Activated T-cell treated with anti-CD3 and anti-CD28 coated beads for 1 hour (primary cell): ENCODE results near the gene STAM.

Source experiments
- DNase-seq: peaks from one replicate; pipeline ENCODE4 v3.0.0-alpha.2; 2020; ENCODE audit warnings: low read depth

The STAM gene

DNA sequence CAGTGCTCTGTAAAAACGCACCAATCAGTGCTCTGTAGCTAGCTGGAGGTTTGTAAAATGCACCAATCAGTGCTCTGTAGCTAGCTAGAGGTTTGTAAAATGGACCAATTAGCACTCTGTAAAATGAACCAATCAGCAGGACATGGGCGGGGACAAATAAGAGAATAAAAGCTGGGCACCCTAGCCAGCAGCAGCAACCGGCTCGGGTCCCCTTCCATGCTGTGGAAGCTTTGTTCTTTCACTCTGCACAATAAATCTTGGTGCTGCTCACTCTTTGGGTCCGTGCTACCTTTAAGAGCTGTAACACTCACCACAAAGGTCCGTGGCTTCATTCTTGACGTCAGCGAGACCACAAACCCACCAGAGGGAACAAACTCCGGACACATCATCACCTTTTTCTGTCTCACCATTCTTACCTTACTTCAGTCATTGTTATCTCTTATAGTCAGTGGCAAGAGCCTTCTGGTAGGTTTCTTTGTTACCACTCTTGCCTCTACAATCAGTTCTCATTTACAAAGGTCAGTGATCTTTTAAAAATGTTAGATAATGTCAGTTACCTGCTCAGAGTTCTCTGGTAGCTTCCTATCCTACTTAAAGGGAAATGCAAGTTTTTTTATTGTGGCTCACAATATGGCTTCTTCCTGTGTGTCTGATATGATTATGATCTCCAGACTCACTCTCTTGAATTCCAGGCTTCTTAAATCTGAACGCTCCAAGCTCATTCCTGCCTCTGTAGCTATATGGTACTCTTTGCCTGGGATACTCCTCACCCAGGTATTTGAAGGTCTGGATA is 4.5 kb downstream of the STAM start:
- DNase-seq: peak; percentile 18

DNA sequence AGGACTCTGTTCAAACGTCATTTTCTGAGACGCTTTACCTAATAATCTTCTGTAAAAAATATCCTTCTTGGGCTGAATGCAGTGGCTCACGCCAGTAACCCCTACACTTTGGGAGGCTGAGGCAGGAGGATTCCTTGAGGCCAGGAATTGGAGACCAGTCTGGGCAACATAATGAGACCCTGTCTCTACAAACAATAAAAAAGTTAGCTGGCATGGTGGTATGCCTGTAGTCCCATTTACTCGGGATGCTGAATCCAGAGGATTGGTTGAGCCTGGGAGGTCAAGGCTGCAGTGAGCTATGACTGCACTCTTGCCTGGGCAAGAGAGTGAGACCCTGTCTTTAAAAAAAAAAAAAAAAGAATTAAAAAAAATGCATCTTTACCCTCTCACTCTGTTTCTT is 5.1 kb downstream of the STAM start:
- DNase-seq: no peak

DNA sequence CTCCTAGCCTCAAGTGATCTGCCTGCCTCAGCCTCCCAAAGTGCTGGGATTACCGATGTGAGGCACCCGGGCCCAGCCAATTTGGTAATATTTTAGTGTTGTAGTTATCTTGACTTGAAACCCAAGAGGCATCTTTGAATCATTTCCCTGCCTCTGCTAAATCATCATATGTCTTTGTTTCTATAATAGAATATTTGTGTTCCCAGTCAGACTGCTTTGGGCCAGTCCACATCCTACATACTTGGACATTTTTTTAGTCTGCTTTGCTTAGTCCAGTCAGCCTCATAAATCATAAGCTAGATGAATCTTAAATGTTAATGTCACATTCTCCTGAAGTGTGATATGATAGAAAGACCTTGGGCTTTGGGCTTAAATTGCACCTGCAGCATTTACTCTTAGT is 5.9 kb downstream of the STAM start:
- no peak for DNase-seq

DNA sequence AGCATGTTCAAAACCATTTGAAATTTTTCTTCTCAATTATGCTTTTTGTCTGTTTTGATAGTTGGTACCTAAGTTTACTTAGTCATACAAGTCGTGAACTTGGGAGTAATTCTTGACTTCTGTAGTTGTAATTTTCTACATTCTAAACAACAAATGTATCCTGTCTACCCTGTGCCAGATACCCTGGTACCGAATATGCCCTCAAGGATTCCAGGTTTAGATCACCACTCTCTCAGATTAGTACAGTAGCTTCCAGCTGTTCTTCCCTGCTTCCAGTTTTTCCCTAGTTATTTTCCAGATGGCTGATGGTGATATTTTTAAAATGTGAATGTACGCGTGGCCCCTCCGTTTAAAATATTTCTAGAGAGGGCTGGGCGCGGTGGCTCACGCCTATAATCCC is 6.5 kb downstream of the STAM start:
- DNase-seq: no peak

DNA sequence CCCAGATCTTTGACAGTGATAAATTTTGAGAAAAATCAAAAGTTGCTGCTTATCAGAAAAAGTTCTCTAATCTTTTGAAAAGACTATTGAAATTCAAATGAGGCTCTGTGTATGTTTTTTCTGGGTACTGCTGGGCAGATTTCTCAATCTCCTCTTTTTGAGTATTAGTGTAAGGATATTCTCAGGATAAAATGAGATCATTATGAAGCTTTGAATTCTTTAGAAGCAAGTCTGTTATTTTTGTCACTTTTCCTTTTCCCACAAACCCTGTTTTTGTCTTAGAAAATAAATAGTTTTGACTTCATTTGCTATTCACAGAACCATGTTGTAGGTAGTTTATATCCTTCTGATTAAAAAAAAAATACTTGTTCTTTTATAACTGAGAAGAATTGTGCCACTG is 7.9 kb downstream of the STAM start:
- DNase-seq: no peak

DNA sequence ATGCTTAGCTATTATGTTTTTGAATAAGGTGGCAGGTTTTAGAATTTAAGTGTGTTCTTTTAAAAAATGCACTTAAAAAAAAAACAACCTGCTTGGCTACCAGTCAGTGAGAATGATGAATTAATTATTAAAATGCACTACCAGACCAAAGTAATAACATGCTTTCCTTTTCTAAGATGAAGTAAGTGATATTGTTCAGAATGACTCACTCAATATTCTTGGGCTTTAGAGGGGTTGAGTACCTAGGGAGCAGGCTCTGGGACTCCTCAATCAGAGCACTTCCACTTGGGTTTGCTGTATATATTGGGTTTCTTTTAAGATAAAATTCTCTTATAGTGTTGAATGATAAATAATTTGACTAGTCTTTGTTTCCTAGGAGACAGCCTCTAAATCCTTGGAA is 8.6 kb downstream of the STAM start:
- no peak for DNase-seq

DNA sequence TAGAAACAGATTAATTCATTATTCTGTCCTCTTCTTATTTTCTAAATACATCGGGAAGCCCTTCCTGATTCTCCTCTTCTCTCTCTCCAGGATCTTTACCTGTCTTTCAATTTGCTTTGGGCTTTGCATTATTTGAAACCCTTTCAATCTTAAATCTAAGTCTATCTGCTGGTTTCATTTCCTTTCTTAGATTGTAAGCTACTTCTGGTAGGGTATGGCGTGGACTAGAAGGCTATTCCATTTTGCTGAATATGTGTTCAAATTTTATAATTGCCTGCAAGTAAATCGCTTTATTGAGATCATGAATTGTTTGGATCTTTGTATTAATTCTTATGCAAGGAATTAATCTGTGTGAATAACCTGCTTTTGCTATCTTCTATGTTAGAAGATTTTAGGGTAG is 11.1 kb downstream of the STAM start:
- no peak for DNase-seq

DNA sequence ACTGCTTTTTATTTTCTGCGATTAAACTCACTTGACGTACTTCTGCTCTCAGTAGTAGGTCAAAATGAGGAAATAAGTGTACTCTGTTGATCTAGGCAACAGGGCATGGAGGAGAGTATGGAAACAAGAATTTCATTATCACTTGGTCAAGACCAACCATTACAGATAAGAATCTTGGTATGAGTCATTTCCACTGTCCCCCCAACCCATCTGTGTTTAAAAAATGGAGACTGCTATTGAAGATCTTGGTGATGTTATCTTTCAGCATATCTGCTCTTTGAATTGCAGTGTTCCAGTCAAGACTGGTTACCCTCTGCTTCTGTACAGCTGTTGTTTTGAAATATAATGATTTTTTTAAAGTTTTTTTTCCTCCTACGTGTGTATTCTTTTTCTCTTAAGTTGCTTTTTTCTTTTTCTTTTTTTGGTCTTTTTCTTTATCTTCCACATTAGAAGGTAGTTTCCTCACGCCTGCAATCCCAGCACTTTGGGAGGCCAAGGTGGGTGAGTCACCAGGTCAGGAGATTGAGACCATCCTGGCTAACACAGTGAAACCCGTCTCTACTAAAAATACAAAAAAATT is 11.7 kb downstream of the STAM start:
- no peak for DNase-seq

DNA sequence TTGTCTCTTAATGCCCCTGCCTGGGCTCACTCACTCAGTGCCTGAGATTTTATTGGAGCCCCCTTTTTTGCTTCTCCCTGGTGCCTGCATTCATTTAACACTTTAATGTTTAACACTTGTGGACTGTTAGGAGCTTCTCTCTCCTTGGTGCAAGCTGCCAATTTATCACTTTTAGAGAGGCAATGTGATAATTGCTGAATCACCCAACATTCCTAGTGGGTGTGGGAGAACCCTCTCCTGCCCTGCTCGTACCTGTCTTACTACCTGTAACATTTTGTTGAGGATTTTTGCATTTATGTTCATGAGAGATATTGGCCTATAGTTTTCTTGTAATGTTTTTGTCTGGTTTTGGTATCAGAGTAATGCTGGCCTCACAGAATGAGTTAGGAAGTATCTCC is 13.2 kb downstream of the STAM start:
- no peak for DNase-seq

DNA sequence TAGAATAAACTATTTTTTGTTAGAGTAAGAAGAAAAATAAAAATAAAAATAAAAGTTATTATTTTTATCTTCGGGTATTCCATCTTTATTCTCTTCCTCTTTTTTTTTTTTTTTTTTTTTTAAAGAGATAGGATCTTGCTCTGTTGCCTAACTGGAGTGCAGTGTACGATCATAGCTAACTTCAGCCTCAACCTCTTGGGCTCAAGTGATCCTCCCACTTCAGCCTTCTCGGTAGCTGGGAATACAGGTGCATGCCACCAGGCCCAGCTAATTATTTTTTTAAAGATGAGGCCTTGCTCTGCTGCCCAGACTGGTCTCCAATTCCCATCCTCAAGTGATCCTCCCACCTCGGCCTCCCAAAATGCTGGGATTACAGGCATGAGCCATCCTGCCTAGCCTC is 15.4 kb downstream of the STAM start:
- DNase-seq: no peak

DNA sequence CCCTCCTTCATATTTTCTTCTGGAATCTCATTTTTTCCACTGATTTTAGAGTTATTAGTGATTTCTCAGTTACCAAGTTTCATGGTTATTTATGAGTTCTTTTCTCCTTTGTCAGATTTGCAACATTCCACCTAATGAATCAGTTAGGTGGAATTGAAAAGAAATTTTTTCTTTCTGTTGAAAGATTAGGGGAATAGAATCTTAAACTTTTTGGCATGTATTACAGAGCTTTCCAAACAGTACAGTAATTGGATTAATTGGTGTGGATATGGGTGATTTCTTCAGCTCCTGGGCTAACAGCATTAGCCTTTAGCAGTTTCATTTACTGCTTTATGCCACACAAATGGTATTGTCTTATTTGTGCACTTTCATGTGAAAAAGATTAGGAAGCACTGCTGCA is 17.0 kb downstream of the STAM start:
- DNase-seq: no peak

DNA sequence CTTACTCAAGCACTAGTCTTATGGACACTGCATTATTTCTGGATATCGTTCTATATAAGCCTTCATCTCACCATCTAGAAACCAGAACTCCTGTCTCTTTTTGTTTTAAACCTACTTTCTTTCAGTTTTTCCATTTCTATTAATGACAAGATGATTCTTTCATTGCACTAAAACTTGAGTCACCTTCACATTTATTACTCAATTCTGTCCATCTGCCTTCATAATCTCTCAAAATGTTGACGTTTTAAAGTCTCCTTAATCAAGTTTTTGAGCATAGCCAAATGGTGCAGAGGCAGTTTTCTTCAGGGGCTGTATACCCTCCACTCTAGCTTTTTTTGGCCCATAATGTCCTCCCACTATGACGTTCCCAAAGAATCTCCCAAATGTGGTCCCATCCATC is 17.6 kb downstream of the STAM start:
- no peak for DNase-seq

DNA sequence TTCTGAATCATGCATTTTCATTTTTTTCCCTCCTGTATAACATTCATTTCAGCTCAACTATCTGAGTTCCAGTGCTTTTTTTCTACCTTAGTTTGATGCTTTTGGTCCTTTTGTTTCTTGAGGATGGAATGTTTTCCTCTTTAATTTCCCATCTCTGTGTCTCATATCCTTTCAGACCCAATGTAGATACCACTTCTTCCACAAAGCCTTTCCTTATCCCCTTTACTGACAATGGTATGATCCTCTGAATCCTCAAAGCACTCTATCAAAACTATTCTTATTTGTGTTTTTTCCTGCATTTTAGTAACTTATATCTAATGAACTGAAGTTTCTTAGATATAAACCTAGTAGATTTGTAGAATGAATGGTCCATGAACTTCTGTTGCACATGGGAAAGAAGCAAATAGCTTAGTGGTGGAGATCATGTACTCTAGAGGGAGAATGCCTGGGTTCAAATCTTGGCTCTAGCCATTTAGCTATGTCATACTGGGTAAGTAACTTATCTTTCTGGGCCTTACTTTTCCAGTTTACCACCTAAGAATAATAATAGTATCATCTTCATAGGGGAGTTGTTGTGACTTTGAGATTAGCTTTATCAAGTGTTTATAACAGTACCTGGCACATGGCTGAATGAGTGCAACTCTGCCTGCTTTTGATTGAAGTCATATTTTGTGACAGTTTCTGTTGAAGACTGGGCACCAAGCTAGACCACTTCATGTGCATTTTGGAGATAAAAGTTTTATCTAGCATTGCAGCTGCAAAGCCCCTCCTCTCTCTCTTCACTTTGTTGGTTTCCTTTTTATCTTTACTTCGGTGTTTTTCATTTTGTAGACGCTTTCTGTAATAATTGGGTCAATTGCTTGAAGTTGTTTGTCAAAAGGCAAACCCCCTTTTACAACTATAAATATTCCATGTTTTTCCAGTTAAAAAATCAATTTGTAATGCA is 18.5 kb downstream of the STAM start:
- DNase-seq: no peak

DNA sequence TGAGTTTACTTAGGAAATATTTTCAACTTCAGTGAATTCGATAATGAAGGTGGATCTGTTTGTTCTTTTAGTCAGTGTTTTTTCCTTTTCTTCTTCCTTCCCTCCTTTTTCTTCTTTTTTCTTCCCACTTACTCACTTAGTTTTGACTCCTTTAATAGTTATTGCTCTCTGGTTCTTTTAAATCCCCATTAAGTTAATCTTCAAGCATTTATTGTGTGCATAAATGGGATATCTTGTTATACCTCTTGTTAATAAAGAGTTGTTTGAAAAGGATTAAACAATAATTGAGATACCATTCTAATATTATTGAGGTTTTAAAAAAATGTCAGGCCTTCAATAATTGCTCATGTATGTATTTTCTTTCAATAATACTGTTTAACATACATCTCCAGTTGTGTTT is 19.5 kb downstream of the STAM start:
- DNase-seq: no peak

DNA sequence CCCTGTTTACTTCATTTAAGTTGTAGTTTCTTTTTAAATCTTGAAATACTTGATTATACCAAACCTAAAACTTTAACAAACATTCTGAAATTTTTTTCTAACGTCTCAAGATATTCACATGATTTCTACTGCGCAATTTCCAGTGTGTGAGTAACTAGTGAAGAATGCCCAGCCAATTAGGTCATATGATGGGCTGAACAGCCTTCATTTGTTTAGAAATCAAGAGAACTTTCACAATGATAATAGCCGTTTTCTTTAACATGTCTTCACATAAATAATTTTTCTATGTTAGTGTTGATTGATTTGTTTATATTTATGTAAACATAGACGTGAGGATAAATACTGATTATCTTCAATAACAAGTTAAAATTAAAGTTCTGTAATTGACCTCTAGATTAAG is 21.8 kb downstream of the STAM start:
- DNase-seq: no peak

DNA sequence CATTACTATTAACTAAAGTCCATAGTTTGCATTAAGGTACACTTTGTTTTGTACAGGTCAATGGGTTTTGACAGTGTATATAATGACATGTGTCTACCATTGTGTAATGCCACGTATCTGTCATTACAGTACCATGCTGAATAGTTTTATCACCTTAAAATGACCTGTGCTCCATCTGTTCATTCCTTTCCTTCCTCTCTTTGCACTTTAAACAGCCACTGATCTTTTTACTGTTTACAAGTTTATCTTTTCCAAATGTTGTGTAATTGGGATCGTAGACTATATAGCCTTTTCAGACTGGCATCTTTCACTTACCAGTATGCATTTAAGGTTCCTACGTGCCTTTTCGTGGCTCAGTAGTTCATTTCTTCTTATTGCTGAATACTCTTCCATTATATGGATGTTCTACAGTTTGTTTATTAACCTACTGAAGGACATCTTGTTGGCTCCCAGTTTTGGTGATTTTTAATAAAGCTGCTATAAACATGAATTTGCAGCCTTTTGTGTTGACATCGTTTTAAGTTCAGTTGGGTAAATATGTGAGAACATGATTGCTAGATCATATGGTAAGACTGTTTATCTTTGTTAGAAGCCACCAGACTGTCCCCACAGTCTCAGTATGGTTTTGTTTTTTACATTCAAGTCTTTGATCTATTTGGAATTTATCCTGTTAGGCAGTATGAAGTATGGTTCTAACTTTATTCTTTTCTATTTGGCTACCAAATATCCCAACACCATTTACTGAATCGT is 24.7 kb downstream of the STAM start:
- DNase-seq: no peak

DNA sequence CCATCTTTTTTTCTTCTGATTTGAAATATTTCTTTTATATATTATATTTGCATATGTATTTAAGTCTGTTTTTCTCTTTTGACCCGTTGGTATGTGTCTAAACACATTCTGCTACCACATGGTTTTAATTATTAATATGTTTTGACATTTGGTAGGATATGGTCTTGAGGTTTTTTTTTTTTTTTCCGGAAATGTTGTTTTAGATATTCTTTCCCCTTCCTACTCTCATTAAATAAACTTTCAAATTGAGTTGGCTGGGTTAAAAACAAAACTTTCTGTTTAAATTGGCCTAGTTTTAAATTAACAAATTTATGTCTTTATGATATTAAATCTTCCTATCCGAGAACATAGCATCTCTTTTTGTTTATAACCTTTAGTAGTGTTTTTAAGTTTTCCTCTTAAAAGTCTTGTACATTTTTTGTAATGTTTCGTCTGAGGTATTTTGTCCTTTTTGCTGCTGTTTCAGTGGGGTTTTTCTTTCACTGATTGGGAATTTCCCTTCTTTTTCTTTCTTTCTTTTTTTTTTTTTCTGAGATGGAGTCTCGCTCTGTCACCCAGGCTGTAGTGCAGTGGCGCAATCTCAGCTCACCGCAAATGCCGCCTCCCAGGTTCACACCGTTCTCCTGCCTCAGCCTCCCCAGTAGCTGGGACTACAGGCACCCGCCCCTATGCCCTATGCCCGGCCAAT is 25.4 kb downstream of the STAM start:
- DNase-seq: no peak

DNA sequence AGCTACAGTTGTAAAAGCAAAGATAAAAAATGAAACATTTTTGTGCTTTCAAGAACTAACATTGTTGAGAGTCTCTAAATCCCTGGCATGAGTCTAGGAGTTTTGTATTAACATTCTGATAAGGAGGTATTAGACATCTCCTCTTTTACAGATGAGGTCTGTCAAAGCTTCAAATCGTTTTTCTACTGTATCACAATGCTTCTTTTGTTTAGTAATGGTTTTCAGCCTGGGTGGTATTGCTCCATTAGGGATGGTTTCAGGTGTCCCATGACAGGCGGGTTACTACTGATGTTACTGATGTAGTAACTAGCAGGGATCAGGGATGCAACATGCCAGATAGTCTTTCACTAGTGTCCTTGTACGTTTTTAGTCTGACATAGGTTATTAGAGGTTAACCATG is 27.4 kb downstream of the STAM start:
- DNase-seq: no peak

DNA sequence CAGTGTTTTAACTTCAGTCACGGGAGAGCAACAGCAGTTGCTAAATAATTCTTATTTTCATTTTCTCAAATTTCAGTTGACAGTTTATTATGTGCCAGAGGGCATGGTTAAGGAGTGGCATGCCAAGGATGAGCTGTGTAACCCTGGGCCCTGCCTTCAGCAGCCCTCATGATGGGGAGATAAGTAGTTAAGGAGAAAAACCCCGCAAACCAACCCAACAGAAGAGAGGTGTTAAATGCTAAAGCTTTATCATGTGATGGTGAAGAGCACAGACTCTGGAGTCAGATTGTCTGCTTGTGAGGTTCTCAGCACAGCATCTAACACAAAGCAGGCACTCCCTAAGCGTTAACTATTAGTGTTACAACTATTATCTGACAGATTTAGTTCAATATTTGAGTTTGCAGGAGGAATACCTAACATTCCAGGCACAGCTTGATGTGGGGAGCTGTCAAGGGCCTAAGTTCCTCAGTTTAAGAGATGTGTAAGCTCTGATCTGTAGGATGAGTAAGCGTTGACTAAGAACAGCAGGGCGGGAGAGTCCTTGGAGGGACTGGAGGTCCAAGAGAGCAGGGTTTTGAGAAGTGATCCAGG is 29.6 kb downstream of the STAM start:
- no peak for DNase-seq

DNA sequence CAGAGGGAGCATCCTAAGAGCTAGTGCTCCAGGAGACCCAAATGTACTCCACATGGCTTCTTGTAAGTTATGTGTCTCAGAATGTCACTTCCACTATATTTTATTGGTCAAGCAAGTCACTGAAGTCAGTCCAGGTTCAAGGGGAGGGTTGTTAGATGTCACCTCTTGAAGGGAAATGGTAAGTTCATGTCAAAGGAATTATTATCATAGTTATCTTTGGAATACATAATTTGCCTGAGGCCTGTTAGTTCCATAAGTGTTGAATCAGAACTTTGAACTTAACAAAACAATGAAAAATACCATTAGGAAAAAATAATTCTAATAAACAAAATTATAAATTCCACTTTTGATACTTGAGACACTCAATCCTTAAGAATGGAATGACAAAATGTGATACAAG is 30.6 kb downstream of the STAM start:
- DNase-seq: no peak

DNA sequence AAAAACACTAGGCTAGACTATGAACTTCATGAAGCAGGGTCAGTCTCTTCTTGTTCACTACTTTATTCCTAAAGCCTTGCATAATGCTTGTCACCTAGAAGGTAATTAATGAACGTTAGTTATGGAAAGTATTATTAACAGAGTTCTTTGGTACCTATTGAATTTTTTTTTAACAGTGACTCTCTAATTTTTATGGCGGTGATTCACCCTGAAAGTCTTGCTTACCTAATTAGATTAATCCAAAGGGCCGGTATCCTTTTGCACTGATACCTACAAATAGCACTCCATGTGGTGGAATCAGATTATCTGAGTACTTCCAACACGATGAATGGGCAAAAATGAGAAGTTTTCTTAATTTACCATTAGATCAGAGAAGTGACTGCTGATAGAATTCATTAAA is 31.7 kb downstream of the STAM start:
- DNase-seq: no peak
